OCI-LY7 (cell line): Measurements from ENCODE around the gene SGMS1. TPM values are rescaled to one million over a fixed set of nuclear protein-coding genes. Genes with fewer than 3 reads are reported as not detected.

ENCODE experiments used
- BruUV-seq: library from RNA; stranded (reverse); fragments of 400-500 nt; replicated peaks from 2 replicates; lab custom pipeline; 2021; lab: Mats Ljungman, UMichigan
- CTCF ChIA-PET: fragments of 300-600 bp; sonication (Branson Sonifier 250); formaldehyde crosslinking; loops from one replicate; lab custom pipeline; 2022; ENCODE audit warnings: antibody characterized with exemption; ENCODE audit not compliant: unreplicated experiment; lab: Charles Lee
- POLR2A ChIA-PET: fragments of 300-600 bp; sonication (Branson Sonifier 250); formaldehyde crosslinking; loops from one replicate; lab custom pipeline; 2022; ENCODE audit warnings: antibody characterized with exemption; lab: Charles Lee
- DNase-seq: peaks from one replicate; pipeline ENCODE4 v3.0.0-alpha.2; 2015; ENCODE audit warnings: low spot score
- H2AFZ ChIP-seq: fragments of 200-600 bp; sonication (generic), shearing (Covaris generic); 2 replicates; pipeline ENCODE4 v1.6.1; 2014; ENCODE audit warnings: mild to moderate bottlenecking, antibody characterized with exemption, low read length, moderate library complexity
- H3K27ac ChIP-seq: fragments of 200-600 bp; sonication (generic); 2 replicates; pipeline ENCODE4 v1.5.1; 2014; ENCODE audit warnings: mixed run types, low read depth, mild to moderate bottlenecking, moderate library complexity, low read length, inconsistent platforms; ENCODE audit not compliant: poor library complexity, severe bottlenecking
- H3K36me3 ChIP-seq: fragments of 200-600 bp; sonication (generic); 2 replicates; pipeline ENCODE4 v1.6.1; 2014; ENCODE audit warnings: mild to moderate bottlenecking, antibody characterized with exemption, low read length, moderate library complexity, mixed read lengths; ENCODE audit not compliant: insufficient read depth
- H3K4me1 ChIP-seq: fragments of 200-600 bp; sonication (generic); 2 replicates; pipeline ENCODE4 v1.5.1; 2014; ENCODE audit warnings: mild to moderate bottlenecking, low read length; ENCODE audit not compliant: insufficient read depth, poor library complexity, severe bottlenecking
- H3K4me2 ChIP-seq: fragments of 200-600 bp; sonication (generic); 2 replicates; pipeline ENCODE4 v1.6.1; 2014; ENCODE audit warnings: mild to moderate bottlenecking, low read length
- H3K4me3 ChIP-seq: fragments of 200-600 bp; sonication (generic); 2 replicates; pipeline ENCODE4 v1.5.1; 2014; ENCODE audit warnings: mild to moderate bottlenecking, low read depth, low read length; ENCODE audit not compliant: poor library complexity, severe bottlenecking
- H3K79me2 ChIP-seq: fragments of 200-600 bp; sonication (generic); 2 replicates; pipeline ENCODE4 v1.6.1; 2016; ENCODE audit warnings: low read depth, mild to moderate bottlenecking, low read length, moderate library complexity, mixed read lengths; ENCODE audit not compliant: insufficient read depth
- H3K9me2 ChIP-seq: fragments of 200-600 bp; sonication (generic); 2 replicates; pipeline ENCODE4 v1.6.1; 2016; ENCODE audit warnings: mild to moderate bottlenecking, low read length, mixed read lengths; ENCODE audit not compliant: insufficient read depth
- H3K9me3 ChIP-seq: fragments of 200-600 bp; sonication (generic); 2 replicates; pipeline ENCODE4 v1.6.1; 2014; ENCODE audit warnings: mild to moderate bottlenecking, mixed run types, low read length, mixed read lengths
- H4K20me1 ChIP-seq: fragments of 200-600 bp; sonication (generic); 2 replicates; pipeline ENCODE4 v1.6.1; 2014; ENCODE audit warnings: mild to moderate bottlenecking, antibody characterized with exemption, low read length, moderate library complexity, mixed read lengths; ENCODE audit not compliant: insufficient read depth
- CTCF ChIP-seq: fragments of 200-600 bp; sonication (generic); conservative IDR thresholded peaks from 2 replicates; pipeline ENCODE4 v1.5.1; 2014; ENCODE audit warnings: mild to moderate bottlenecking, antibody characterized with exemption, low read length, moderate library complexity, mixed read lengths
- EZH2phosphoT487 ChIP-seq: fragments of 200-600 bp; sonication (generic); IDR thresholded peaks from 2 replicates; pipeline ENCODE4 v1.6.1; 2018; ENCODE audit warnings: low read depth, borderline replicate concordance, mild to moderate bottlenecking, mixed run types, antibody characterized with exemption, low read length, moderate library complexity, mixed read lengths
- intact Hi-C: fragments of 100-400 bp; cut with micrococcal nuclease; formaldehyde crosslinking; loops from one replicate; pipeline ENCODE4 v1.10.0; 2022; ENCODE audit not compliant: unreplicated experiment
- total RNA-seq, 2 experiments: library from RNA; depleted of rRNA in 1 of 2; stranded (reverse); fragments of >200 nt in 1 of 2; shearing (Covaris generic) in 1 of 2; gene quantifications; 2 replicates each; pipeline ENCODE4 v1.2.3, GENCODE V29; 2014 to 2022

SGMS1 gene
- total RNA-seq, 2 experiments from 2014 or later, result 45.4 to 57.5 TPM

- Histone ChIP-seq H4K20me1 (no peaks in the 10 kb centered on the region), H3K9me2 (no peaks in the 10 kb centered on the region), H3K79me2 (no peaks in the 10 kb centered on the region; the same call in 1 of the 2 replicates), H3K4me3 (no peak overlapping the region), H3K36me3 (peaks cover 5% of the 10 kb centered on the region), H3K4me2 (no peak overlapping the region), H3K9me3 (no peaks in the 10 kb centered on the region), H2AFZ (no peak overlapping the region), H3K27ac (no peak overlapping the region), H3K4me1 (peaks cover 14% of the 10 kb centered on the region)
- CTCF ChIA-PET, result no interaction called here
- POLR2A ChIA-PET, result interaction anchor here (0.7 to 3.0 kb wide), 6 partner anchors 10 to 41 kb away, joined by 5 to 15 read pairs (median 8); no protein-coding TSS in a partner anchor
- TF ChIP-seq EZH2phosphoT487, result no peak
- TF ChIP-seq CTCF, result no peak
- no peak for DNase-seq
- intact Hi-C loops, result no loop called here
- no TSS peak for BruUV-seq
Measured at GRCh38 chr10:50578949-50579348, 44.8 kb downstream of the SGMS1 start.

GRCh38 chr10:50577681-50578350 lies 45.9 kb downstream of the SGMS1 start:
- DNase-seq, result peak; percentile 8
- no peak overlapping the region for H2AFZ ChIP-seq
- H3K27ac ChIP-seq, result no peak overlapping the region
- ChIA-PET CTCF (interaction anchor here (0.5 to 1.0 kb wide), 2 partner anchors 24 to 65 kb away, joined by 3 read pairs; no protein-coding TSS in a partner anchor), POLR2A (interaction anchor here (1.1 to 3.0 kb wide), 8 partner anchors 9 to 83 kb away, joined by 3 to 15 read pairs (median 6); no protein-coding TSS in a partner anchor)
- intact Hi-C loops, result no loop called here
- H3K9me2 ChIP-seq, result no peaks in the 10 kb centered on the region
- H3K4me2 ChIP-seq, result no peak overlapping the region
- H3K4me3 ChIP-seq, result no peak overlapping the region
- peaks cover 10% of the 10 kb centered on the region; the same call in 1 of the 2 replicates for H3K79me2 ChIP-seq
- no peaks in the 10 kb centered on the region; the same call in 1 of the 2 replicates for H3K36me3 ChIP-seq
- no peaks in the 10 kb centered on the region for H3K9me3 ChIP-seq
- H3K4me1 ChIP-seq, result peaks cover 14% of the 10 kb centered on the region
- BruUV-seq, result no TSS peak
- TF ChIP-seq CTCF (no peak), EZH2phosphoT487 (no peak)
- no peaks in the 10 kb centered on the region for H4K20me1 ChIP-seq

- no TSS peak for BruUV-seq
- Histone ChIP-seq H3K79me2 (peaks cover 14% of the 10 kb centered on the region; the same call in 1 of the 2 replicates), H3K27ac (no peak overlapping the region), H3K9me3 (no peaks in the 10 kb centered on the region), H3K4me2 (no peak overlapping the region), H2AFZ (no peak overlapping the region), H3K9me2 (no peaks in the 10 kb centered on the region), H3K4me3 (no peak overlapping the region), H3K4me1 (peaks cover 14% of the 10 kb centered on the region), H4K20me1 (no peaks in the 10 kb centered on the region), H3K36me3 (no peaks in the 10 kb centered on the region; the same call in 1 of the 2 replicates)
- DNase-seq, result no peak
- TF ChIP-seq EZH2phosphoT487, result no peak
- TF ChIP-seq CTCF, result no peak
- intact Hi-C loops, result no loop called here
- ChIA-PET CTCF (interaction anchor here (0.5 to 1.4 kb wide), 2 partner anchors 9 to 64 kb away, joined by 3 read pairs; no protein-coding TSS in a partner anchor), POLR2A (interaction anchor here (0.5 to 3.0 kb wide), 13 partner anchors 8 to 1731 kb away, joined by 3 to 15 read pairs (median 4); no protein-coding TSS in a partner anchor)
Measured at GRCh38 chr10:50577010-50577409, 46.7 kb downstream of the SGMS1 start.
